PC-3 (cell line): ENCODE results near the gene SLC25A25. TPM values are rescaled to one million over a fixed set of nuclear protein-coding genes. Genes with fewer than 3 reads are reported as not detected.

ENCODE experiments used
- ATAC-seq: fragments of 200-7000 bp; cut with Tn5 transposase; 2 replicates; pipeline ENCODE4 v1.9.1; 2020; ENCODE audit warnings: mild to moderate bottlenecking, moderate library complexity
- BruUV-seq: library from RNA; stranded (reverse); fragments of 400-500 nt; replicated peaks from 2 replicates; lab custom pipeline; 2021; lab: Mats Ljungman, UMichigan
- CTCF ChIA-PET: fragments of 300-600 bp; sonication (Branson Sonifier 250); formaldehyde crosslinking; loops from one replicate; lab custom pipeline; 2022; ENCODE audit warnings: antibody characterized with exemption; lab: Charles Lee
- POLR2A ChIA-PET: fragments of 300-600 bp; sonication (Branson Sonifier 250); formaldehyde crosslinking; loops from one replicate; lab custom pipeline; 2022; ENCODE audit warnings: antibody characterized with exemption; ENCODE audit not compliant: unreplicated experiment; lab: Charles Lee
- DNase-seq: peaks from one replicate; pipeline ENCODE4 v3.0.0-alpha.2; 2015
- H2AFZ ChIP-seq: fragments of 300-600 bp; sonication (generic); 2 replicates; pipeline ENCODE4 v1.6.0; 2016; ENCODE audit warnings: antibody characterized with exemption, low read length
- H3F3A ChIP-seq: fragments of 300-600 bp; sonication (generic); one replicate; pipeline ENCODE4 v1.6.0; 2017; ENCODE audit warnings: antibody characterized with exemption, low read length, control low read depth, mild to moderate bottlenecking; ENCODE audit not compliant: unreplicated experiment
- H3K27ac ChIP-seq: fragments of 300-600 bp; sonication (generic); 2 replicates; pipeline ENCODE4 v1.5.1; 2016; ENCODE audit warnings: mild to moderate bottlenecking, low read length
- H3K27me3 ChIP-seq: fragments of 300-600 bp; sonication (generic); 2 replicates; pipeline ENCODE4 v1.6.1; 2016; ENCODE audit warnings: low read length, mixed read lengths
- H3K36me3 ChIP-seq: fragments of 300-600 bp; sonication (generic); 2 replicates; pipeline ENCODE4 v1.6.1; 2016; ENCODE audit warnings: low read depth, mixed run types, low read length, mixed read lengths
- H3K4me1 ChIP-seq: fragments of 300-600 bp; sonication (generic); 2 replicates; pipeline ENCODE4 v1.5.1; 2016; ENCODE audit warnings: low read length; ENCODE audit not compliant: insufficient read depth
- H3K4me2 ChIP-seq: fragments of 300-600 bp; sonication (generic); 2 replicates; pipeline ENCODE4 v1.6.0; 2016; ENCODE audit warnings: low read length
- H3K4me3 ChIP-seq: fragments of 300-600 bp; sonication (generic); 2 replicates; pipeline ENCODE4 v1.5.1; 2016; ENCODE audit warnings: mild to moderate bottlenecking, low read length, mixed read lengths
- H3K79me2 ChIP-seq: fragments of 300-600 bp; sonication (generic); 2 replicates; pipeline ENCODE4 v1.6.1; 2017; ENCODE audit warnings: low read length, mixed read lengths
- H3K9ac ChIP-seq: fragments of 300-600 bp; sonication (generic); 2 replicates; pipeline ENCODE4 v1.6.0; 2016; ENCODE audit warnings: mild to moderate bottlenecking, low read length
- H3K9me2 ChIP-seq: fragments of 300-600 bp; sonication (generic); replicated peaks from 2 replicates; pipeline ENCODE4 v1.6.1; 2016; ENCODE audit warnings: mixed run types, low read length, mixed read lengths
- H3K9me3 ChIP-seq: fragments of 300-600 bp; sonication (generic); 2 replicates; pipeline ENCODE4 v1.6.1; 2016; ENCODE audit warnings: low read length, mixed read lengths
- H4K20me1 ChIP-seq: fragments of 300-600 bp; sonication (generic); 2 replicates; pipeline ENCODE4 v1.6.1; 2016; ENCODE audit warnings: low read length, mixed read lengths
- CTCF ChIP-seq: fragments of 300-600 bp; sonication (generic); conservative IDR thresholded peaks from 2 replicates; pipeline ENCODE4 v1.5.1; 2017; ENCODE audit warnings: antibody characterized with exemption, low read depth, mild to moderate bottlenecking, low read length
- EZH2 ChIP-seq: fragments of 300-600 bp; sonication (generic); IDR thresholded peaks from one replicate; pipeline ENCODE4 v1.6.1; 2017; ENCODE audit warnings: antibody characterized with exemption, mild to moderate bottlenecking, low read length; ENCODE audit not compliant: unreplicated experiment
- EZH2phosphoT487 ChIP-seq: fragments of 300-600 bp; sonication (generic); IDR thresholded peaks from 2 replicates; pipeline ENCODE4 v1.6.1; 2018; ENCODE audit warnings: mild to moderate bottlenecking, antibody characterized with exemption, low read length, borderline replicate concordance
- intact Hi-C: fragments of 100-400 bp; cut with micrococcal nuclease; formaldehyde crosslinking; loops from 2 replicates; pipeline ENCODE4 v1.9.0; 2023
- total RNA-seq: library from RNA; depleted of rRNA; stranded (reverse); fragments of >200 nt; gene quantifications from 2 replicates; pipeline ENCODE4 v1.2.3, GENCODE V29; 2014

SLC25A25 gene
- total RNA-seq, 1 experiment from 2014 or later: 25.2 TPM

- intact Hi-C loops: no loop called here
- peak within 1 kb of the TSS; percentile 93 for H3K9ac ChIP-seq
- H3K36me3 ChIP-seq: no peaks in the 10 kb centered on the region
- H3K9me2 ChIP-seq: no peaks in the 10 kb centered on the region
- DNase-seq (peak; percentile 98), ATAC-seq (peak; percentile 77)
- TF ChIP-seq EZH2phosphoT487: no peak
- TF ChIP-seq EZH2: no peak
- TF ChIP-seq CTCF: no peak
- ChIA-PET CTCF (interaction anchor here (0.7 kb wide), 1 partner anchor 58 kb away, joined by 3 read pairs; no protein-coding TSS in a partner anchor), POLR2A (interaction anchor here (0.7 to 1.0 kb wide), 2 partner anchors 12 to 28 kb away, joined by 3 to 4 read pairs; no protein-coding TSS in a partner anchor)
- H4K20me1 ChIP-seq: no peaks in the 10 kb centered on the region
- peak within 1 kb of the TSS; percentile 96 for H3K27ac ChIP-seq
- H3K4me1 ChIP-seq: peaks cover 26% of the 10 kb centered on the region
- no peaks in the 10 kb centered on the region for H3K27me3 ChIP-seq
- H3K9me3 ChIP-seq: no peaks in the 10 kb centered on the region
- peak within 1 kb of the TSS; percentile 95 for H3K4me3 ChIP-seq
- H3K4me2 ChIP-seq: peak within 1 kb of the TSS; percentile 99
- H3K79me2 ChIP-seq: peaks cover 54% of the 10 kb centered on the region
- BruUV-seq: TSS peak; percentile 45
- peak within 1 kb of the TSS; percentile 95 for H2AFZ ChIP-seq
- peaks cover 4% of the 10 kb centered on the region for H3F3A ChIP-seq
These were observed 1.1 kb upstream of the SLC25A25 start, which contains the start of gene NAIF1 for GRCh38 chr9:128066713-128067644. Gene NAIF1 (minus strand): TSS chr9:128067320. CDS start chr9:128067101, 219 bp downstream.

GRCh38 chr9:128068386-128069205 is 564 bp downstream of the SLC25A25 start:
- Histone ChIP-seq H3K9ac (peak overlapping the region; percentile 82), H4K20me1 (no peaks in the 10 kb centered on the region), H3K9me3 (no peaks in the 10 kb centered on the region), H2AFZ (peak overlapping the region; percentile 46), H3K27ac (peak overlapping the region; percentile 27), H3F3A (peaks cover 7% of the 10 kb centered on the region), H3K27me3 (no peaks in the 10 kb centered on the region), H3K79me2 (peaks cover 68% of the 10 kb centered on the region), H3K4me1 (peaks cover 40% of the 10 kb centered on the region), H3K36me3 (no peaks in the 10 kb centered on the region), H3K4me3 (peak overlapping the region; percentile 95), H3K4me2 (peak overlapping the region; percentile 86), H3K9me2 (no peaks in the 10 kb centered on the region)
- TF ChIP-seq EZH2phosphoT487 (no peak), CTCF (no peak), EZH2 (no peak)
- BruUV-seq: no TSS peak
- DNase-seq (no peak), ATAC-seq (no peak)
- intact Hi-C loops: loop anchor here (2.0 kb wide), 1 partner anchor 26 kb away; no protein-coding TSS in a partner anchor
- POLR2A ChIA-PET: interaction anchor here (0.5 to 0.6 kb wide), 2 partner anchors 25 to 61 kb away, joined by 3 to 4 read pairs; no protein-coding TSS in a partner anchor
- CTCF ChIA-PET: no interaction called here
